HS-27A (cell line): ENCODE measurements around the gene CALHM1.
"Not testable (repeated sequence)": the region's sequence is repeated elsewhere in the genome, so short reads cannot be mapped to it uniquely, and the experiment has no call there.

Source experiments
- DNase-seq: peaks from one replicate; pipeline ENCODE4 v3.0.0-alpha.2; 2012; ENCODE audit warnings: low read depth, missing footprints

The CALHM1 gene

DNA sequence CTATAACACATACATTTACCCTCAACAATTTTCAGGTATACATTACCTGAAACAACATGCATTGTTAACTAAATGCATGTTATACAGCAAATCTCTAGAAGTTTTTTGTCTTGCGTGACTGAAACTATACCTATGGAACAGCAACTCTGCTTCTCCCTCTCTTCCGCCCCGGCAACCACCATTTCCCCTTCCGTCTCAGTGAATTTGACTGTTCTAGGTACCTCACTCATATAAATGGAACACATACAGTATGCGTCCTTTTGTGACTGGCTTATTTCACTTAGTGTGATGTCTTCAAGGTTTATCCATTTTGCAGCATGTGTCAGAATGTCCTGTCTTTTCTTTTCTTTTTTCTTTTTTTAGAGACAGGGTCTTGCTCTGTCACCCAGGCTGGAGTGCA is 29.1 kb downstream of the CALHM1 start:
- DNase-seq: no peak

DNA sequence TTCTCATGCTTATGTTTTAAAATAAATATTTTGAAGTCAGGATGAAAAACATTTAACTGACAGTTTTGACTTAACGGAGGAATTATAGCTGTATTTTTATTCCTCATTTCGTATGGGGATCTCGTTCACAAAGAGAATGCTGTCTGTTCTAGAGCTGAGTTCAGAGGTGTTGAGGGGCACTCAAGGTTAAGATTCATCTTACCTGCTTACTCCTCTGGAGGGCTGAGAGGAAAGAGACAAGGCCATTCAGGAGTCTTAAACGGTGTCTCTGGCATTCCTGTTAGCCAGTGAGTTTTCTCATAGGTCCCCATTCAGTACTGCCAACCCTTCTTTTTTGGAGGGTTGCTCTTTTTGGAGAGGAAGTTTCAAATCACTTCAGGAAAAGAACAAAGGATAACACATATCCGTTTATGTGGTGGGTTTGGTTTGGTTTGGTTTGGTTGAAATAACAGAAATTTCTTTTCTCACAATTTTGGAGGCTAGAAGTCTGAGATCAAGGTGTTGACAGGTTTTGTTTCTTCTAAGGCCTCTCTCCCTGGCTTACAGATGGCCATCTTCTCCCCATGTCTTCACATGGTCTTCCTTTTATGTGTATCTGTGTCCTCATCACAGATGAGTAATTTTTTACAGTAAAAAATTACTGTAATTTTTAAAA is 29.6 kb downstream of the CALHM1 start:
- no peak for DNase-seq

DNA sequence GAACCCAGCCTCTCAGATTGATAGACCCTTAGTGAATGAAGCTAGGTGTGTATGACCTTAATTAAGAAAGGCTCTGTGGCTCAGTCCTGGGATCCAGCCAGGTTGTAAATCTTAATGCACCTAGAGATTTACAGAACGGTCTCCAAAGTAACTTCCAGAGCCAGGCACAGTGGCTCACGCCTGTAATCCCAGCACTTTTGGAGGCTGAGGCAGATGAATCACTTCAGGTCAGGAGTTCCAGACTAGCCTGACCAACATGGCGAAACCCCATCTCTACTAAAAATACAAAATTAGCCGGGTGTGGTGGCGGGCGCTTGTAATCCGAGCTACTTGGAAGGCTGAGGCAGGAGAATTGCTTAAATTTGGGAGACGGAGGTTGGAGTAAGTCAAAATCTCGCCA is 30.8 kb downstream of the CALHM1 start:
- no peak for DNase-seq

DNA sequence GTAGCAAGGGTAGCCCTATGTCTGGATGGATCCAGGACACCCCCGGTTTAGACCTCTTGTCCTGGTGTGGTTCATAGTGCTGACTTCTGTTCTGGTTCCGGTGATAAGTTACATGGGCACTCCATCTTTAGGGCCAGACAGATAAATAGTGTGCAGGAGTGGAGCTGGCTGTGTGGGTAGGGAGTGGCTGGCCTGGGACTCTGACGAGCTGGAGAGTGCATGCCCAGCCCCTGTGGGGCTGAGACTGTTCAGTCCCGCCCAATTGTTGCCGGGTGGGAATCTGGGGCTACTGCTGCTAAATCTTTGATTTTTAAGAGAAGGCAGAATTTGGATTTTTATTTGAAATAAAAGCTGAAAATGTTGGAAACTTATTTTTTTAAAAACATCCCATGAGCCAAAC is 35.0 kb downstream of the CALHM1 start:
- DNase-seq: no peak

DNA sequence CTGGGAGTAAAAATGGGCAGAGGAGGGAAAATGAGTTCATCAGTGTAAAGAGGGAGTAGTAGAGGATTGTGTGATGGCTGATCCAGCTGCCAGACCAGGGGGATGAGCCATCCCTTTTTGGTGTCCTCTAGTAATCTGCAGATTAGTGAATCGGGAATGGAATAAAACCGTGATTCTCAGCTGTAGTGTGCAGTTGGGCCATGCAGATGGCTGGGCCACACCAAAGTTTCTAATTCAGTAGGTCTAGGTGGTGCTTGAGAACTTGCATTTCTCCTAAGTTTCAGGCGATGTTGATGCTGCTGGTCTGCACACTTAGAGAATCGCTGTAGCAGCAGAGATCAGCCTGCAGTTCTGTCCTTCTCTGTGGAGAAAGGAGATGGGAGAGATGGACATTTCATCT is 39.6 kb downstream of the CALHM1 start:
- no peak for DNase-seq

DNA sequence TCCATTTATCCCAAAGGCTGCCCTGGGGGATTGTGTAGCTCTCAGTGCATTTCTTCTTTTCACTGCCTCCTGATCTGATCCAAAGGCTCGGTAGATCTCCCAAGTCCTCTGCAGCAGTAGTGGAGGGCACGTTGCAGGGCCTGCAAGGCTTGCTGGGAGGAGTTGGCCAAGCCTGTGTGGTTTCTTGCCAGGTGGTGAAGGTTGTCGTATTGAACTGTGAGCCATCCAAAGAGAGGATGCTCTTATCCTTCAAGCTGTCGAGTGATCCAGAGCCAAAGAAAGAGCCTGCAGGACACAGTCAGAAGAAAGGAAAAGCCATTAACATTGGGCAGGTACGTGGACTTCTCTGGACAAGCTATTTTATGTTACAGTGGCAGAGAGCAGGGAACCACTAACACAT is 41.1 kb downstream of the CALHM1 start:
- no peak for DNase-seq

DNA sequence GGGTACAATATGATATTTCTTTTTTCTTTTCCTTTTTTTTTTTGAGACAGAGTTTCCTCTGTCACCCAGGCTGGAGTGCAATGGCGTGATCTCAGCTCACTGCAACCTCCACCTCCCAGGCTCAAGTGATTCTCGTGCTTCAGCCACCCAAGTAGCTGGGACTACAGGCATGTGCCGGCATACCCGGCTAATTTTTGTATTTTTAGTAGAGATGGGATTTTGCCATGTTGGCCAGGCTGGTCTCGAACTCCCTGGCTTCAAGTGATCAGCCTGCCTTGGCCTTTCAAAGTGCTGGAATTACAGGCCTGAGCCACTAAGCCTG is 41.6 kb downstream of the CALHM1 start:
- not testable (repeated sequence) for DNase-seq

DNA sequence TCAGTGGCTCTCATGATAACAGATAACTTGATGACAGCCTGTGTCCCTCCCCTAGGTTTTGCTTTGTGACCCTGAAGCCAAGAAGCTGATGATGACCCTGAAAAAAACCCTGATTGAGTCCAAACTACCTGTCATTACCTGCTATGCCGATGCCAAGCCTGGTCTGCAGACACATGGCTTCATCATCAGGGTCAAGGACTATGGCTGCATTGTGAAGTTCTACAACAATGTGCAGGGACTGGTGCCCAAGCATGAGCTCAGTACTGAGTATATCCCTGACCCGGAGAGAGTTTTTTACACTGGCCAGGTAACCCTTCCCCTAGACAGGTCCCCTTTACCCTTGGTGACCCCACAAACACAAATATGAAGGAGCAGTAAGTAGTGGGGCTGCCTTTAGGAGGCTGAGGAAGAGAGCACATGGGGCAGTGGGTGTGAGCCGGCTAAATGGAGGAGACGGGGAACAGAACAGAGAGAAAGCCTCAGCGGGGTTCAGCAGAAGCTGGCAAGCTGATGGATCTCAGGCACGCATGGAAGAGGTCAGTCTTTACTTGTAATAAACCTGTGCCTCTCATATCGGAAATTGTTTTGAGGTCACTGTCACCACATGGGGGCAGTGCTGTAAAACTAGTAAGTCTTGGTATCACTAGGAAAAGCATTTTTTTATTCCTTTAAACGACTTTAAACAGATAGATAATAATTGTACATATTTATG is 42.1 kb downstream of the CALHM1 start:
- no peak for DNase-seq

DNA sequence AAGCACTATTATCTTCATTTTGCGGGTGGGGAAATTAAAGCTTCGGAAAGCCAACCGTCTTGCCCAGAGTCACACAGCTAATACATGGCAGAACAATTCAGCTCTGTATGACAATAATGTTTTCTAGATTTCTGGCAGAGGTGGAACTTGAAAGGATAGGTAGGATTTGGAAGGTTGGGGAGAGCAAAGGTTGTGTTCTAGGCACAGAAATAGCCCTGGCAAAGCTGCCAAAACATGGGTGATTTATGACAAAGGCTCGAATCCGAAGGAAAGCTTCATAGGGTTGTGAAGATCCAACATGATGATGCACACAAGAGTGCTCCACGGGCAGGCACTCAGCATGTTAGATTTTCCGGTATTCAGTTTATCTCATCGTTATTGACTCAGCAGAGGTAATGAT is 43.1 kb downstream of the CALHM1 start:
- DNase-seq: no peak

DNA sequence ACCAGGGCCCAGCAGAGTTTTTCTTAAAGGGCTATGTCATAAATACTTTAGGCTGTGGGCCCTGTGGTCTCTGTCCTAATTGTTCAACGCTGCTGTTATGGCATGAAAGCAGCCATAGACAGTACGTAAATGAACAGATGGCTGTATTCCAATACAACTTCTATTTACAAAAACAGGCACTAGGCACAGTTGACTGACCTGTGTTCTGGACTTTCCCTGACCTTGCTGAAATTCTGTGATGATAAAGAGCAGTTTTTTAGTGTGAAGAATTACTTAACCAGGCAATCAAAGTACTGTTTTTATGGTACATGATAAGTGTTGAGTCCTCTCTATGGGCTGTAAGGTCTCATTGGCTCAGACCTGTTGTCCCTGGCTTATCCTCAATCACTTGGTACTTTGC is 45.1 kb downstream of the CALHM1 start:
- no peak for DNase-seq
